Left kidney (tissue), 2 donors: ENCODE measurements around the gene SSRP1. TPM values are rescaled to one million over a fixed set of nuclear protein-coding genes. Genes with fewer than 3 reads are reported as not detected.
"Not testable (repeated sequence)": the region's sequence is repeated elsewhere in the genome, so short reads cannot be mapped to it uniquely, and the experiment has no call there.

Source experiments
- DNase-seq: peaks from one replicate; pipeline ENCODE4 v3.0.0-alpha.2; 2013
- polyA plus RNA-seq: library from polyadenylated mRNA; unstranded; fragments of 120-200 nt; gene quantifications from one replicate; pipeline ENCODE4 v1.2.1, GENCODE V29; 2013; ENCODE audit not compliant: insufficient read length

Gene SSRP1
- polyA plus RNA-seq, 1 donor, result 200 TPM

GRCh38 chr11:57339328-57339727, 3.6 kb upstream of the SSRP1 start:
- no peak for DNase-seq

DNA sequence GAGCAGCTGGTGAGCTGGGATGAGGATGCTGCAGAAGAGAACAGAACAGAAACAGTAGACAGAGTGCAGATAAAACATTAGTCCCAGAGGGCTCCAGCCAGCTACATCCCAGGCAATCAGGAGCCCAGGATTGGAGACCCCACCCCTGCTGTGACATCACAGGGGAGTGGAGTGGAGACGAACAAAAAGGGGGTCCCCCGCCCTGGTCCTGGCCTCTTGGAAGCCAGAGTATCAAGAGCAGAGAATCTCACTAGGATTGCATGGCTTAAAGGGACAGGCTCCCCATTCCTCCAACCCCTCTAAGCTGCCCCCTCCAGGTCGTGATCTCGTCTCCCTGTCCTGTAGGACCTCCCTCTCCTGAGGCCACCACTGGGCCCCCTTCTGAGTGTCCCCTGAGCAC, 2.5 kb upstream of the SSRP1 start, which contains the start of gene P2RX3:
P2RX3 (plus strand) TSS at position 211 of the 400 bp plus-strand sequence. CDS start 199 bp downstream, outside the sequence.
- DNase-seq, result no peak

GRCh38 chr11:57336856-57337255, 1.2 kb upstream of the SSRP1 start:
- DNase-seq, result not testable (repeated sequence)

DNA sequence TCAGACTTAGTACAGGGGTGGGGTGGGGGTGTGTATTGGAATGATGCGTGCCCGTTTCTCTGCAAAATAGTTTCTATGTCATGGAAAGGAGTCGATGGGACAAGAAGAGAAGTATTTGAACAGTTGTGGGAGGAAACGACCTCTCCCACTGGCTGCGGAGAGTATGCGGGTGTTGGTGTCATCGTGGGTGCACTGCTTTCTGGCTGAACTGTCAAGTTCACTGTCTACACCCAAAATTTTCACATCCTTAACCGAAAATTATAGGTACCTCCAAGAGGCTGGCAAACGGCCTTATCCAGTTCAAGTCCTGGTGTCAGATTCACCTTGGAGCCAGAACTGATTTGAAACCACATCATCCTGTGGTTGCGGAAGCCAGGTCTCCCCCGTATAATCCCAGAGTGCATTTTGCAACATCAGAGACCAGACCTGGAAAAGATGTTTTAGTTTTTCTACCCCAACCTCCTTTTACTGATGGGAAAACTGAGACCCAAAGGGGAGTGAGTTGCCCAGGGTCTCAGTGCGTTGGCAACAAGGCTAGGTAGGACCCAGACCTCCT, 497 bp upstream of the SSRP1 start:
- DNase-seq, result no peak

DNA sequence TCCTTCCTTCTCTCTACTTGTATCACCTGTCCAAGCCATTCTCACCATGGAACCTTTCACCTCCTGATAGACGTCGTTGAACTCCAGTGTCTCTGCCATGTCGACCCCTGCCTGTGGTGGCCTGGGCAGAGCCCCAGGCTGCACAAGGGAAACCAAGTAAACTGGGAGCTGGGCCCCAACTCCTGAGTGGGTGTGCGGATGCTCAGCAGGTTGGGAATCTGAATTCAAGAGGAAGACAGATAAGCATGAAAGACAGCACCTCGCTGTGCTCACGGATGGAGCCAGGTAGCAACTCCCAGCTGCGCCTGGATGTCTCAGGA, 709 bp downstream of the SSRP1 start:
- no peak for DNase-seq

- DNase-seq, result no peak
Observed at GRCh38 chr11:57332694-57333440, 2.8 kb downstream of the SSRP1 start.

- DNase-seq, result no peak
Observed at GRCh38 chr11:57331720-57332119, 4.0 kb downstream of the SSRP1 start.

DNA sequence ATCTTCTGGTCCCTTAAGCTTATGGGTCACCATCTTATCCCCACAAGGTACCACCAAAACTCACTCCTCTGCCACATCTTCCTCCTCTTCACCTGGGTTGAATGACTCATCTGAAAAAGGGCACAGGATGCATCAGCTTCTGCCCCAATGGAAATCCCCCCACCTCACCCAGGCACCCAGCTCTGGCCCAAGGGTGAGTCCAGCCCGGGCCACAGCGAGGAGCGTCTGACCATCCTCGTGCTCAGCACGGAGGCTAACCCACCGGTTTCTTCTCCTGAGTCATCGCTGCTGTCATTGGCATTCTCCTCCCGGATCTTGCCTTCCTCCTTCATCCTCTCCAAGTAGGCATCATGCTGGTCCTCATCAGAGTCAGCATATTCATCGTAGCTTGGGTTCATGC, 5.7 kb downstream of the SSRP1 start:
- no peak for DNase-seq

GRCh38 chr11:57327721-57328120, 8.0 kb downstream of the SSRP1 start:
- no peak for DNase-seq

- no peak for DNase-seq
Observed at GRCh38 chr11:57325735-57326048, 10.0 kb downstream of the SSRP1 start.

- peak; percentile 94 for DNase-seq
Observed at GRCh38 chr11:57324886-57325734, 10.6 kb downstream of the SSRP1 start, which contains the start of gene TNKS1BP1. Gene TNKS1BP1, minus strand, starts transcription at chr11:57324952. Its CDS starts 3,067 bp downstream, at chr11:57321885.

DNA sequence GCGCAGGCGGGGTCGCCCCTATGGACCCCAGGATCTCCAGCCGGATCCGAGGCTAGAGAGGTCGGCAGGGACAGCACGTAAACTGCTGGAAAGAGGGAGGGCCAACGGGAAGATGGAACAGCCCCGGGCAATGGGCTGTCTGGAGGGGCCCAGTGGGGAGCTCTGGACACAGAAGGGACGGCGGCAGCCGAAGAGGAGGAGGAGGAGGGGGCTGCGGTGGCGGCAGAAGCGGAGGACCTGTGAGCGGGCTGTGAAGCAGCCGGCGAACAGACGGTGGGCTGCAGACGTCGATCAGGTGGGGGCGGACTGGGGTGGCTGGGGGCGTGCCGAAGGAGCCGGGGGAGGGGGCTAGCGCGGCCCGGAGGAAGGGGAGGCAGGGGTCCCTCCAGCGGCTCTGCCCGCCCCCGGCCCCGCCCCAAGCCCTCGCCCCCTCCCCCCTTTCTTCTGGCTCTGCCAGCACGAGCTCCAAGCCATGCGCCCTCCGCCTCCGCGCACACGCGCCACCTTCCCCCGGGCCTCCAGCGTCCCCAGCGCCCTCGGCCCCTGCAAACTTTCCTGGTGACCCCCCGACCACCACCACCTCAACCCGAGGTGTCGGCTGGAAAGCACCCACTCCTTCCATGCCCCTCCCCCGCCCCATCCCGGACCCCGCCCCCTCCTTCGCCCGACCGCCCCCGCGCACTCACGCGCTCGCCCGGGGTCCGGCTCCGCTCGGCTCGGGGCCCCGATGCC, 11.4 kb downstream of the SSRP1 start:
- DNase-seq, result no peak

- no peak for DNase-seq
Observed at GRCh38 chr11:57323855-57324153, 11.9 kb downstream of the SSRP1 start.

DNA sequence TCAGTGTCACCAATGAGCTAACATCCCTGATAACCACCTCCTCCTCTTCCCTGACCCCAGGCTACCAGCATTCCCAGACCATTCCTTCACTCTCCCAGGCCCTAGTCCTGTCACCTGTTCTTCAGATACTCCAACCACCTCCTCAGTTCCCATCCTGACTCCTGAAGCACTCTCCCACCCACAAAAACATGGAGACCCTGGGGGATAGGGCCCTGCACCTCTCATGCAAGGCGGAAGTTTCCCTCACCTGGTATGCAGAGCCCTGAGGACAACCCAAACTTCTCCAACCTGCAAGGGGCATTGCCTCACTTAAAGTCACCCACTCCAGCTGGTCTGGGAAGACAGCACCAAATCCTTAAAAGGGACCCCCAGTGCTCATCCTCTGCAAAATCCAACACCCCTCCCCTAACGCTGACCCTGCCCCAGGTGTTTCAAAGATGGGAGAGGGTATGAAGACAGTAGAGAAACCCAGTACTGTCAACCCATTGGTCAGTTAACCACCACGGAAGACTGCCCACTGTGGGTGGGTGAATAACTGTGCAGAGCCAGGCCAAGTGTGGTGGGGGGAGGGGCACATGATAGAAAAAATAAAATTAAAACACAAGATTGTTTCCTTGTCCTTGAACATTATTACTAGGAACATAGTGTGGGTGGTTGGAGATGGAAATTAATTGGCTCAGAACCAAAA, 12.4 kb downstream of the SSRP1 start:
- no peak for DNase-seq

- peak; percentile 91 for DNase-seq
Observed at GRCh38 chr11:57322256-57323166, 13.2 kb downstream of the SSRP1 start.

GRCh38 chr11:57321388-57322255, 14.1 kb downstream of the SSRP1 start:
- no peak for DNase-seq

DNA sequence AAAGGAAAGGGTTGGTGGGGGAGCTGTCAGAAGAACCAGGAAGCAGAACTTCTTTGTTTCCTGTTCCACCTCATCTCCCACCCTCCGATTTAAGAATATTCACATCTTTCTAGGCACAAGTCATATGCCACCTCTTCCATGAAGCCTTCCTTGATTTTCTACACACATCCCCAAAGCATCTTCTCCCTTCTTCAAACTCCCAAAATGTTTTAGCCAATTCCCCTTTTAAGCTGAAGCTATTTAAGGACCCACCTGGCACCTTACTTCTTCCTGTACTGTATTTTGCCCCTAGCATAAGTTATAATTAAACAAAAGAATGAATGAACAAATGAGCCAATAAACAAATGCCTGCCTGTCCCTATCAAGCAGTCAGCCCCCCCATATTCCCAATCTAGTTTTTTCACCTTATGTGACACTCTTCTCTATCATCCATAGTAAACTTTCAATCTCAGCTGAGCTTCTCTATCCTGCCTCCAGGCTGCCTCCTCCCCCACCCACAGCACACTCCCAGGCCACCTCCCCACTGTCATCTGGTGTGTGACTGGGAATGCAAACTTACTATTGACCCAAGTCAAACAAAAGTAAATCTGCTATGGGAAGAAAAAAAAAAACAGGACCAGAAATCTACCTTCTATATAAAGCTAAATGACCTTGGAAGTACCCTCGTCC, 14.8 kb downstream of the SSRP1 start:
- DNase-seq, result no peak

GRCh38 chr11:57320067-57320718, 15.5 kb downstream of the SSRP1 start:
- DNase-seq, result no peak

DNA sequence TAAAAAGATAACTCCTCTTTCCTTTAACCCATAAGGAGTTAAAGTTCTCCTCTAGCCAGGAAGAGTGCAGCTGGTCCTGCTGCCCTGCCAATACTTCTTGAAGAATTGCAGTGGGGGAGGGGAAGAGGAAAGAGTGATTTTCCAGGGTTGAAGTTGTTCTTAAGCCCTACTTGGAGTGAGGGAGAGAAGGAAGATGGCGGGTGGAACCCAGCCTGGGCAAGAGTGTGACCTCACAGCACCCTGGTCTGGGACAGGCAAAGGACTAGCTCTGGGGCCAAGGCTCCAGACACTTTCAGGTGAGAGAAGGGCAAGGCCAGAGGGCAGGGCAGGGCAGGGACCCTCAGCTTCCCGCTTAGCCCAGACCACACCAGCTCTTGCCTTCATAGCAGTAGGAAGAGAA, 17.5 kb downstream of the SSRP1 start:
- no peak for DNase-seq
